GM21423 (cell line): ENCODE measurements around the gene DOCK9.

Experiments used
- ATAC-seq: cut with Tn5 transposase; IDR thresholded peaks from one replicate; pipeline ENCODE4 v1.9.1; 2021; ENCODE audit warnings: mild to moderate bottlenecking, moderate library complexity; ENCODE audit not compliant: unreplicated experiment

Gene DOCK9

DNA sequence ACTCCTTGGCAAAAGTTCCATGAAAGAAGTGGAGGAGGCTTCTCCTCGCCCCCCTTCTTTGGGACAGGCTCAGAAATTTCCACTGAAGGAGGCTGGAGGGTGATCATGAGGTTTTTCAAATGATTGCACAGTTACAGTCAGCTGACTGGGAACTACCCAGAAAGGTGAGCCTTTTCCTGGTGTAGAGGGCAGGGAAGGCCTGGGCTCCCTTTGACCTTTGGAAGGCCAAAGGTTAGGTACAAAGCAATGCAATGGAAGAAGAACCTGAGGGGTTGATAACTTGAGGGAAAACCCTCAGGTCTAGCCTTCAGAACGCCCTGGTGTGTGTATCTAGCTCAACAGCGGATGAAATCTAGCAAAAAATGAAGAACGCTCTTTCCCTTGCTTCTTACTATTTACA lies 175.3 kb downstream of the DOCK9 start:
- no peak for ATAC-seq

DNA sequence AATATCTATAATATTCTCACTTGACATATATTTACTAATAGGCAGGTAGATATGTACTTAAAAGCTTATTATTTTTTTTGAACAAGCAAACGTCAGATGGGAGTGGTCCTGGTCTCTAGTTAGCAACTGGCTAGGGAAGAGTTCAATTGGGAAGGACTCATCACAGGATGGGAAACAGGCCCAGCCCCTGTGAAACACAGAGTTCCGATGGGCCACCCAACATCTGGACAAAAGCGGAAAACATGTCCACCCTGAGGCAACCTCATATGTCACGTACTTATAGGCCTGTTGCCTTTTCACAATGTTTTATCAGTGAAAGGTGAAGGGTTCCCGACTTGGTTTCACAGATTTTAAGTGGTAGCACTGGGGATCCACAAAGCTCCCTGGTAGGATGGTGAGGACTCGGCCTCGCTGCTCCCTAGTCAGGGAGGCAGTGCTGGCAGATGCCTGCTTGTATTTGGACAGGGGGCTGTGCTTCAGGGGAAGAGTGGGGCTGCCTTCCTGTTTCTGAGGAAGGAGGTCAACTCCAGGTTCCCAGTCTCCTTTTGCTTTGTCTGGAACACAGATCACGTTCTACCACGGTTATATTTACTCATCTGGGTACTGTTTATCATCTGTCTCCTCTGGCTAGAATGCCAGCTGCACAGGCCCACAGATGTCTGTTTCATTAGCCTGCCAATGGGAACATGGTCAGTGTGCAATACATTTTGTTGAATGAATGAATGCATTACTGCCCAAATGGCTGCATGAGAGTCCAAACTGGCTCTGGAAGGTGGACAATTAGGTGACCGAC lies 176.0 kb downstream of the DOCK9 start:
- ATAC-seq, result no peak

DNA sequence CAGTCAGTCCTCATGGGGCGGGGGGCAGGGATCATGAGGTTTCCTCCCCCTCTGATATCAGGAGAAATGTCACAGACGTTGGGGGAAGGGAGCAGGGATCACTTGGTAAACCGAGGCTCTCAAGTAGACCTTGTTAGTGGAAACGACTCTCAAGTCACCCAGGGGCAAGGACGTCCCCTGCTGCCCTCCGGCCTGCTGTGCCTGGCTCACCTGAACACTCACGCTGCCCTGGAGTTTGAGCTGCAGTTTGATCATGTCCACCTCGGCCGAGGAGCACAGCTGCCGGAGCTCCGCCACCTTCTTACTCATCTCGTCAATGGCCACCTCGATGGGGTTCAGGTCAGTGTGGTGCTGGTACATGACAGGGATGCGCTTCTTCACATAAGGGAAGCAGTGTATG lies 177.8 kb downstream of the DOCK9 start:
- no peak for ATAC-seq

DNA sequence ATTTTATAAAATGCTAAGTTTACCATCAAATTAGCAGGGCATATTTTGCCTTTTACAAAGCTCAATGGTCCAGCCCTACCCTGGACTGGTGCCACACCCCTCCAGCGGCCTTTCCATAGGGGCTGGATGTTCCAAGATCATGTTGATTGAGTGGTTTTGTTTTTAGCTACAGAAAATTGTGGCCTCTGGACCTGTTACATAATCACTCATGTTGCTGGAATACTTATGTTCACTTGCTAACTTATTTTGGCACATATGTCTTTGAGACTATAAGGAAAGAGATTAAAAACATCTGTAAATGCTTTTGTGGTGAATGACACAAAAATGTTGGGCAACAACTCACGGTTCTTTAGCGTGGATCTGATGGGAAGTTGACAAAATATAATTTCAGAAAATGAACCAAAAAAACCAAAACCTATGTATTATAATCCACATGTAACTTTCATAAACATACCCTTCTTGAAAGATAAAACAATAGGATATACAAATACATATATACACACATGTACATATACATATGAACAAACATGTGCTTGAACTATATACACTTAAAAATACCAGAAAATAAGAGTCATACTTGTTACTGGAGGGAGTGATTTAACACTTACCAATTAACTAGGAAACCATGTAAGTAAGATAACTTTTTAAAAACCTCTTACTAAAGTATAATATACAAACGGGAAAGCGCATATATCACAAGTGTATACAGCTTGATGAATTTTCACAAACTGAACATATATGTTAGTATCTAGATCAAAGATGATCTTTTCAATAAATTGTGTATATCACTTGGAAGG lies 178.8 kb downstream of the DOCK9 start:
- ATAC-seq, result no peak

DNA sequence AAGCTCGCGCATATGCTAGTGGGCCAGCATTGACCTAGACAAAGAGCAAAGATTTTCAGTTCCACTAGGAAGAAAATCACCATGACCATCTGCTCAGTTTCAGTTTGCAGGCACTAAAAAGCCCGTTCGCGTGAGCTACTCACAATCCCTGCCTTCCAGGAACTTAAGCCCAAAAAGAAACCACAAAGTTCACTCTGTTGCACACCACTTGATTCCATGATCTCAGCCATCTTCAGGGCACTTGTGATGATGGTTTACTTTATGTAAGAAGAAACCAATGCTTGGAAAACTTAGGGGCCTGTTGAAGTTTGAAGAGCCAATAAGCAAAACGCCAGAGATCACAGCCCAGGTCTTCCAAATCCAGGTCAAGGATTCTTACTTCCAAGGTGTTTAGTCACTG lies 180.4 kb downstream of the DOCK9 start:
- no peak for ATAC-seq

DNA sequence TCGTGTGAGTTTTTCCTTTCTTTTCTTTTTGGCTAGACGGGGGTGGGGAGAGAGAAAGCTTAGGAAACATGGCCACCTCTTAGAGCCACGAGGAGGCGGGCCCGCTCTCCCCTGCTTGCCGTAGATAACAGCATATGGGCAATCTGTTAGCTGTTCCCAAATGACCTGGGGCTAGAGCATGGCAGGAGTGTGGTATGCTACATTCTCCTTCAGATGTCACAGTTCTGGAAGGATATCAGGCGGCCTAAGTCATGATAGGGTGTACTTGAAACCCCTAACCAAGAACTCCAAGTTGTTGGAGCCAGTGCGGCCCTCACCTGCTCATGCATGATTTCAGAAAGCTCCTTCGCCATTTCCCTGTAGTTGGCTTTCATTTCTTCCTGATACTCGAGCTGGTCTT lies 181.1 kb downstream of the DOCK9 start:
- ATAC-seq, result no peak

DNA sequence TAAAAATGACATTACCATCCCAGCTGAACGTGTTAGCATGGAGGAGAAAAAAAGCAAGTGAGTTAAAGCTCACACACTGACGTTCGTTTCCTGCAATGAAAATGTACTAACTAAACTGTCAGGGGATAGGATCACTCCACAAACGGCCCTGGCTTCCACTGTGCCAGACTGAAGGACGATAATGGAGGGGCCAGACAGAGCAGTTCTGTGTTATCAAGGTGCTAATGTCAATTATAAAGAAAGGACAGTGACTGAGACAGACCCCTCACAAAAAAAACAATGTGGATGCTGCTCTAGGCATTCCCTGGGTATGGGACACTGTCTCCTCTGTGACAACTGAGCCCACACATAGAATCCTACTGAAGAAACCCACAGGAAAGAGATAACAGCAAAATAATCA lies 181.7 kb downstream of the DOCK9 start:
- ATAC-seq, result no peak

DNA sequence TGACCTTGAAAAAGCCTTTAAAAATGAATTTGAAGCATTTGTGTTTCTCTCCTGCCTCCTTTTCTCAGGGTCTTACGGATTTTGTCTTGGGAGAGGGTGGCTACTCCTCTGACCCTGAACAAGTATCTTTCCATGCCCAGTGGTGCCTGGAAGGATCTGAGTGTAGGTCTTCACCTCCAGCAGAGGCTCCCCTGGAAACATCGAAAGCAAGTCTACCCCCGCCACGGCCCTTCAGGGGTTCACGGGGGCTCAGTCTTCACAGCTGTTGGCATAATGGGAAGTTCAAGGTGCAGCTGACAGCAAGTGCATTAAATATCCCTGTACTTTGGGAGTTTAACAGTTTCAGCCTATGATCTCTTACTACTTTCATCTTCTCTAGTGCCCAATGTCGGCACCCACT lies 182.6 kb downstream of the DOCK9 start:
- no peak for ATAC-seq

DNA sequence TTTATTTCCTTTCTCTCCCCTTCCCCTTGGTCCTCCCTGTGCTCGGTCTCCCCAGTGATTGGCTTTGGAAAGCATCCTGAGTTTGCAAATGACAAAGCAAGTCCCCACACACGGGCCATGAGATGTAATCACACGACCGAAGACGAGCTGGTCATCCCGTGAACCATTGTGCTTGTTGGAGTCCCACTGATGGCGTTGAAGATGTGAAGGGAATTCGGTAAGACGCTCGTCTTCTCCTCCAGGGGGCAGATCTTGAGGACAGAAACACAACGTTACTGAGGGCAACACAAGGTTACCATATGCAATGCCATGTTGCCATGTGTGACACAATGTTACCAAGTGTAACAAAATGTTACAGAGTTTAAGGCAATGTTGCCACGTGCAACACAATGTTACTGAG lies 183.4 kb downstream of the DOCK9 start:
- ATAC-seq, result no peak

DNA sequence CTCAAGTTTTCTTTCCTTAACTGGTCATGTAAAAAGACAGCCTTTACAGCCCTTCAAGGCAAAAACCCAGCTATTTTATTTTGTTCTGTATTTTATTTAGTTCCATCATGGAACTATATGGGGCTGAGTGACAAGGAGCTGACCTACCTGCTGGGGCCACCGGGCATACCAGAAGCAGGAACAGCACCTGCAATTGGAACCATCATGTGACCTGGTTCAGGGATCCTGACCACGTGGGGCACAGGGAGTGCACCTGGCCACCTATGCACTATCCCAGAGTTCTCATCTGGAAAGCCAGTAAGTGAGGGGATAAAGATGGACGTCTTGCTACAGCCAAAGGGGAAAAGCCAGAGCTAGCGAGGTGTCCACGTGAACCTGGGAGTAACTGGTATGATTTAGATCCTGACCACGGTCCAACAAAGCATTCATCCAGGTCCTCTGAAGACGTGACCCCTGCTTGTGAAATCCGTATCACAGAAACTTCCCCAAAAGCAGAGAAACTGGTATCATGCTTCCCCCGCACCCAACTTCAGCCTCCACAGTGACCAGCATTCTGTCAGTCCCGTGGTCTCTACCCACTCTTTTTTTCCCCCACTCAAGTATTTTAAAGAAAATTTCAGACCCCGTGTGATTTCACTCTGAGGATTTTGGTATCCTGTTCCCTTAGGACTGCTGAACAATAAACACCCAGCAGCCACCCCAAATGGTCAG lies 184.9 kb downstream of the DOCK9 start:
- ATAC-seq, result no peak

DNA sequence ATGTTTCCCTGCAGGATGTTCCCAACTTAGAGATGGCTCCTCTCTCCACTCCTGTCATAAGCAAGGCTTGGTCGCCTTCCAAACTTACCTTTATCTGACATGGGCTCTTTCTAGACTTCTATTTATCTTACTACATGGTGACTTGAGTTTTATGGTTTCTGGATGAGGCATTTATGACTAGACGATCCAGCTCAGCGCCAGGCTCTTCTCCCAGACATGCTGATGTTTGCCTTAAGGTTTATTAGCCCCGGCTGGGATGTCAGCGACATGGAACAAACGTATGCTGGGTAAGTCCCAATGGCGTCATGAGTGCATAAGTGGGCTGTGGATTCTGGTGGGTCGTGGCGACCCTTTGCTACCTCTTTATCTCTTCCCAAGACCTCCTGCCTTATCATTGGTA lies 185.5 kb downstream of the DOCK9 start:
- no peak for ATAC-seq

DNA sequence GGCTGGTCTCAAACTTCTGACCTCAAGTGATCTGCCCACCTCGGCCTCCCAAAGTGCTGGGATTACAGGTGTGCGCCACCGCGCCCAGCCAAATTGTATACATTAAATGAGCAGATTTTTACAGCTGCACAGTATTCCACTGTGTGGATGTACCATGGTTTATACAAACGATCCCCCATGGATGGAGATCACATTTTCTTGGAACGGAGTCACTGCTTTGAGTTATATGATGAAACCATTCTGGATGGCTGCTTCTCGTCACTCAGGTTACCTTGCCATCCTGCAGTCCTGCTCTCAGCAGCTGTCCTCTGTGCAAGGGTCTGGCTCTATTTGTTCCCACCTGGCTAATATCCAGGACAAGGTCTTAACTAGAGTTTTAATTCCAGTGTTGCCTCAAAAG lies 186.3 kb downstream of the DOCK9 start:
- ATAC-seq, result no peak

DNA sequence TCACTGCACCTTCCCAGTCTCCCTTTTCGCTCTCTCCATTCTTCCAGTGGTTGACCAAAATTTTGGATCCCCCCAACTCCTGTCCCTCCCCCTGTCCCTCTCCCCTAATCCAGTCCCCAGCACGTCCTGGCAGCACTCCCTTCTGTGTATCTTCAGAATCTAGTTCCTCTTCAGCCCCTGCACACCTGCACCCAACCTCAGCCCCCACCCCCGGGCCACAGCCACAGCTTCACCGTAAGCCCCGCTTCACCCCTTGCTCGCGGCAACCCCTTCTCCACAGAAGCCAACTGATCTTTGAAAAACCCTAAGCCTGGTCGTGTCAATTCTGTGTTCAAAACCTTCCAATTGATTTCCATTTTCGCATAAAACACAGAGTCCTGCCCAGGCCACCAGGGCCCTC lies 189.9 kb downstream of the DOCK9 start:
- no peak for ATAC-seq

DNA sequence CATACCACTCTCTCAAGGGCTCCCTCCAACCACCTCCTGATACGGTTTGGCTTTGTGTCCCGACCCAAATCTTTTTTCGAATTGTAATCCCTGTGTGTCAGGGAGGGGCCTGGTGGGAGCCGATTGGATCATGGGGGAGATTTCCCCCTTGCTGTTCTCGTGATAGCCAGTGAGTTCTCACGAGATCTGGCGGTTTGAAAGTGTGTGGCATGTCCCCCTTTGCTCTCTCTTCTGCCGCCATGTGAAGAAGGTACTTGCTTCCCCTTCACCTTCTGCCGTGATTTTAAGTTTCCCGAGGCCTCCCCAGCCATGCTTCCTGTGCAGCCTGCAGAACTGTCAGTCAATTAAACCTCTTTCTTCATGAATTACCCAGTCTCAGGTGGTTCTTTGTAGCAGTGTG lies 190.7 kb downstream of the DOCK9 start:
- ATAC-seq, result no peak

DNA sequence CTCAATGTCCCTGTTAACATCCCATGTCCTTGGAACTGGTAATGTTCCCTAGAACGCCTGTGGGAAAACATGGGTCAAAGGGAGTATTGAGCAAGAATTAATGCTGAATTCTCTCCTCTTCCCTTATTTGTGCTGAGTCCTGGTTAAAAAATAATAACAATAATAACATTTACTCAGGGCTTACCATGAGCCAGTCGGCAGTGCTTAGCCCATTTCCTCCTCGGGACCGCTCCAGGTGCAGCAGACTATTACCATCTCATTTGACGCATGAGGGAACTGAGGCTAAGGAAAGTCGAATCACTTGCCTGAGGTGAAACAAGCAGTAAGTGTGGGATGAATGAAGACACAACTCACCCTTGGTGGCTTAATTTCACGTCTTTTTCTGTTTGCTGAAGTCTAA lies 191.8 kb downstream of the DOCK9 start:
- no peak for ATAC-seq

DNA sequence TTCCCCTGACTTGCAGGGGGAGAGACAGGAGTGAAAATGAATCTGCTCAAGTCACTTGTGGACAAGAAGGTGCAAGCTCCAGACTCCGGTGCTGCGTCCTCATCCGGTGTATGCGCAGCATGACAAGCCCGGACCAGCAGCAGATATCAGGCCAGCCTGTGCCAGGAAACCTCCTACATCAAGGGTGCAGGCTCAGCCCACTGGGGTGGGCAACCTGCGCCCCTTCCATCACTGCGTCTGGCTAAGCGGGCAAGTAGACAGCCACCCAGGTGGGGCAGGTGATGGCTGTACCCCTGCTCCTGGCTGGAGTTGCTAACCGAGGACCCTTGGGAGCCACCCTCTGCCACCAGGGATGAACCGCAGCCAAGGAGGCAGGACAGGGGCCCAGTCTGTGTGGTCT lies 192.5 kb downstream of the DOCK9 start:
- ATAC-seq, result no peak

DNA sequence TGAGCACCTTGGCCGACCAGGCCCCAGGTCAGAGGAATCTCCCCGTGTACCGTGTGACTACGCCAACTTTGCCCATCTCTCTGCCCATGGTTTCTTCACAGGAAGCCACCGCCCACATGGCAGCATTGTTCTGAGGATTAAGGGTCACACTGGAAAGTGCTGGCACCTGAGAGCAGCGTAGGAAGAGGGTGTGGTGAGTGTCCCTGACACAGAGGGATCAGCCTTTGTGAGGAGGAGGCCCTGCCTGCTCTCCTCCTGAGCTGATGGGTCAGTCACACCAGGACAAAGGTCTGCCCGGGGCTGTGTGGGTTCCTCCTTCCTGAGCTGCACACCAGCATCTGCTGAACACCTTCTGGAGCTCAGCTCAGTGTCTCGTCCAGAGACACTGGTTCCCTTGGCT lies 193.2 kb downstream of the DOCK9 start:
- no peak for ATAC-seq

DNA sequence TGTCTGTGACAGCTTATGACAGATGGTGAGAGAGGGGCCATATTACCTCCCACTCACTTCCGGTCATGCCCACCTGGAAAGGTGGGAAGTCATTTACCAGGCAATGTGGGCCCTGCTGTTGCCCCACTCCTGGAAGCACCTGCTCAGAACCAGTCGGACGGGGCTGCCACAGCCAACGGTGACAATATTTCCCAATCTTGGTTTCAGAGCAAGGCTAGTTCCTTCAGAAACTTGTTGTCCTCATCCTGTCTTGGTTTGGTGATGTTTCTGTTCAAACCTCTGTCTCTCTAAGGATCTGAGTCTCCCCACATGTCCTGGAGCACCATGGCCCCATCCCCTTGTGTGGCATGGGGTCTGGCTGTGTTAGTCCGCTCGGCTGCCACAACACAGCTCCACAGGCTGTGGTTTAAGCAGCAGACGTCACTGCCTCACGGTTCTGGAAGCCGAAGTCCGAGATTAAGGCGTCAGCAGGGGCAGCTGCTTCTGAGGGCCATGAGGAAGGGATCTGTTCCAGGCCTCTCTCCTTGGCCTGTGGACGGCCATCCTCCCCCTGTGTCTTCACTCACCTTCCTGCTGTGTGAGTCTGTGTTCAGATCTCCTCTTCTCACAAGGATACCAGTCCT lies 193.9 kb downstream of the DOCK9 start:
- no peak for ATAC-seq

DNA sequence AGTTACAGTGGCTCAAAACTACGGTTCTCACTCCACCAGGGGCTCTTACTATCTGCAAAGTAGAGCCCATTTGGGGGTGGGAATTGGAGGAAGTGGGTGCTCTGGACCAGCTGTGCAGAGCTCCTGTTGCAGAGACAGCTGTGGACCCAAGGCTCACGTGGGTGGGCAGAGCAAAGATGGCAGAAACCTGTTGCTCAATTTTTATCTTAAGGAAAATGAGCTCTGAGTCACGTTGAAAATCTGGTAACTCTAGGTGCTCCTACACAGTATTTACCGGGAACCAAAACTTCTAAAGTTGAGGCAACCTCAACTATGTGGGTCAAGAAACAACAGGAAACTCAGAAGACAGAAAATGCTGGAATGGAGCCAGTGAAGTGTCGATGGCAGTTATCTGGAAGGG lies 195.2 kb downstream of the DOCK9 start:
- no peak for ATAC-seq

DNA sequence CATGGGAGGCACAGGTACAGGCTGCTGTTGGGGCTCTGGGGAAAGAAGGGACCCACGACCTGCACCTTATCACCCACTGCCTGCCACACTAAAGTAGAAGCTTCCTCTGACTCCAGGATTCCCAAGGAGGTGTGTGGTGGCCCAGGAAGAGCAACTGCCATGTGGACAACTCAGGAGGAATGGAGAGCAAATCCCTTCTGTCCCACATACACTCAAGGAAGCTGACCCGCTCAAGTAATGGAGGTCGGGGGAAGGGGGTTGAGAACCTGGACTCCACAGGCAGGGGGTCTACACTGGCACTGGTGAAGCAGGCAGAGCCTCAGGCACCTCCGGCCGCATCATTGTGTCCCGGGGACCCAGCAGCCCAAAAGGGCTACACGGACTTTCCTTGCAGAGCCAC lies 196.0 kb downstream of the DOCK9 start:
- ATAC-seq, result no peak

DNA sequence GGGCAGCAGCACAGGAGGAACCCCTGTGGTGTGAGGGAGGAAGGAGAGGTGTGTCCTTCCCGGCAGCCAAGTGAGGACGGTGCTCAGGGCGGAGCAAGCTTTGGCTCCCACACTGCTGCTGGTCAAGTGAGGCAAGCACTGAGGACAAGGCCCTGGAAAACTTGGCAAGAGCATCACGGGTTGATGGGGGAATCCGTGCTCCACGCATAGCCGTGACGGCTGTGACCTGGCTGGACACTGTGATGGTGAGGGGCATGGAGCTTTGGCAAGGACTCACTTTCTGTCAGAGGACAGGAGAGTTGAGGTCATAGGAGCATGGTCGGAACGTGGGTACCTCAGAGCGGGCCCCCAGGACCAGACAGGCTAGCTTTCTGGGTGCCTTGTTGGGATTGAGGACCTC lies 196.4 kb downstream of the DOCK9 start:
- ATAC-seq, result no peak
